T follicular helper cell (primary cell): ENCODE data around the gene C20orf144.
A peak's percentile ranks its signal among the peaks of the same experiment; 100 is the strongest.

Experiments
- DNase-seq: peaks from one replicate; pipeline ENCODE4 v3.0.0-alpha.2; 2020; ENCODE audit warnings: low read depth

Gene C20orf144

DNA sequence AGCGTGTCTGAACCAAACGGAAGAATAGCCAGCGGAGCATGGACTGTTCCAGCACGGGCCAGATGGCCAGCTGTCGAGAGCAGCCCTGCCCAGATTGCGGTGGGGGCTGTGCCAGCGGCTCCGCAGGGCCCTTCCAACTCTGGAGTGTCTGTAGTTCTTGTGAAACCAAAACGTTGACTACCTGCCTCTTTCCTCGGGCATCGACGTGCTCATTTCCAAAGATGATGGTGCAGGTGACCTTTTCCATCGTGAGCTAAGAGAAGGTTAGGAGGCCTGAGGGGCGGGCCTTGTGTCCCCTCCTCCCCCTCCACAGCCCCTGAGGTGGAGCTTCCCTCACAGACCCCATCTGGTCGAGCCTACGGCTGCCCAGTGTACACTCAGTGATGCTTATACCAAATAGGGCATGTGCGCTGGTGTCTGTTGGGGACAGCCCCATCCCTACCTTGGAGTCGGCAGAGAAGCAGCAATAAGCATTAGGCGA is 12.9 kb upstream of the C20orf144 start:
- no peak for DNase-seq

DNA sequence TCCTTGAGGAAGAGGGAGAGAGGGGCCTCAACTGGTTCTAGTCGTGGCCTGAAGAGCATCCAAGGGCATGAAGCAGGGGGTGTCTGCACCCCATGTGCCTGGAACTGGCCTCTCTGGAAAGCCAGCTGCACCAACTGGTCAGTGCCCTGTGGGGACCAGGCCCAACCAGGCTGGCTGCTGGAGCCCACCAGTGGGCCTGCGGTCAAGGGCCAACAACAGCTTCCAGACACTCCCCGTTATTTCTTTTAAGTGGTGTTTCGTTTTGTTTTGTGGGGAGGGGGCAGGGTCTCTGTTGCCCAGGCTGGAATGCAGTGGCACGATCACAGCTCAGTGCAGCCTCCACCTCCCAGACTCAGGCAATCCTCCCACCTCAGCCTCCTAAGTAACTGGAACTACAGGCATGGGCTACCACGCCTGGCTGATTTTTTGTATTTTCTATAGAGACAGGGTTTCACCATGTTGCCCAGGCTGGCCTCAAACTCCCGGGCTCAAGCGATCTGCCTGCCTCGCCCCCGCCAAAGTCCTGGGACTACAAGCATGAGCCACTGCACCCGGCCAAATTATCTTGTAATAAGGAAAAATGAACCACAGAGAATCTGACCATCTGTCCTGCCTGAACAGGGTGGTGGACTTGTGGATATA is 11.9 kb upstream of the C20orf144 start:
- DNase-seq: no peak

DNA sequence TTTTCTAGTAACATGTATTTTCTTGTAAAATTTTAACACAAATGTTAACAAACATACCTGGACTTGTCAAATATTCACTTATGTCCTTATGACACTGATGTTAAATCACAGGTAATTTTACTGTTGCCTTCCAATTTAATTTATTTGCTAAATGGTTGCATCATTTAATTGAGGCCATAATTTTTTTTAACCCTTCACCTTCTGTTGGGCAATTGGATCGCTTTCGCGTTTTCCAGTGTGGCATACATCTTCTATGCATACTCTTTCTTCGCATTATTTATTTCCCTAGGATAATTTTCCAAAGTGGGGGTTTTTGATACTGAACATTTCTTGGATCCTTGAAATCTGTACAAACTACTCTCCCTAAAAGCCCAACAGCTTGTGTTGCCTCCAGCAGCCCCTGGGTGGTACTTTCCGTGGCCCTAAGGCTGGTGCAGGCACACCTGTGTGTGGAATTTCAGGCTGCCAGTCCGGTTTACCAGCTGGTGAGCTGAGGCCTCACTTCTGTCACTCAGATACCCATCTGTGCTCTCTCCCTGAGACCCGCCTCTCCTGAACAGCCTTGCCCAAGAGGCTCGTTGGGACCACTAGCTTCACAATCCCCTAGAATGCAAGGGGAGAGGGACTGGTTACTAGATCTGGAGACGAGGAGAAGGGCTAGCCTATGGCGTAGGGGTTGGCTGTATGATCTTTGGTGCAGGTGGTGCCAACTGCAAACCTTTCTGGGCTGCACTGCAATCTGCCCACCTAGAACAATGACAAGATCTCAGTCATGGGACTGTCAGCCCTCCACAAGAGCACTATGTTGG is 11.2 kb upstream of the C20orf144 start:
- DNase-seq: no peak

DNA sequence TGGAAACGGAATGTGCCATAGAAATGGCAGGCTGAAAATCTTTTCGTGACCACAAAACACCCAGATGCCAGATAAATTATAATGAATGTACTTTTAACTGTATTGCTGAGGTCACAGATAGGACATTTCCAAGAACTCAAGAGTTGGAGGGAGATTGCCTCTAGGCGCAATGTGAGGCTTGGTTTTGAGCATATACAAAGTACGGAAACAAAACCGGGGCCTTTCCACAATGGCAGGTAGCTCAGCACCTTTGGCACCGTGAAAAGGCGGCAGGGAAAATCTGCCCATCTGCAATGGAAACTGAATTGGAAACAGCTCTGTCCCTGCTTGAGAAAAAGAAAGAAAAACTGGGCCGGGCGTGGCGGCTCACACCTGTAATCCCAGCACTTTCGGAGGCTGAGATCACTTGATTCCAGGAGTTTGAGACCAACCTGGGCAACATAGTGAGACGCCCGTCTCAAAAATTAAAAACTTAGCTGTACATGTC is 10.5 kb upstream of the C20orf144 start:
- DNase-seq: no peak

DNA sequence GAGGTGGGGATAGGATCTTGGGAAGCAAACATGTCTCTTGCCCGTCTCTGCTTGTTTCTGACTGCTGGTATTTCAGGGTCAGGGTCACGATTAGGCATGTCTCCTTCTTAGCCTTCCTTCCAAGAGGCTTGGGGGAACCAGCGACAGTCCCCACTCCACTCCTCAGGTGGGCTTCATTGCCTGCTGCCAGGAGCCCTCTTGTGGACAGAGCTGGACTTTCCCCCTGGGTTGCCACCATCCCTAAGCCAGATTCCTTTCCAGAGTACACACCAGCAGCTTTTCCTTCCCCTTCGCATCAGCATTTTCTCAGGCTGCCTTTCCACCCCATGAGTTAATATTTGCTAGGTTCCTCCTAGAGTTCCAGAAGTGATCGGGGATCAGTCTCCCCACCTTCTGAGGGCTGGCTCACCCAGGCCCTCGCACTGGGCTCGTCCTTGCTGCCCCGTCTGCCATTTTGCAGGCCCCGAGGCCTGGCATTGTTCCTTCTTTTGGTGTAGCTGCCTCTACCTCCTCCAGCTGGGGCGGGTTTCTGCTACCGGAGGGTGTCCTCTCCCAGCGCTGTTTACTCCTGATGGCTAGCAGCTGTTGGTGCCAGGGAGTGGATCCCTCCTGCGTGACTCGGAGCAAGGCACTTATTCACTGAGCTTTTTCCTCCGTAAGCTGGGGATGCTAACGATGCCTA is 8.8 kb upstream of the C20orf144 start:
- DNase-seq: no peak

DNA sequence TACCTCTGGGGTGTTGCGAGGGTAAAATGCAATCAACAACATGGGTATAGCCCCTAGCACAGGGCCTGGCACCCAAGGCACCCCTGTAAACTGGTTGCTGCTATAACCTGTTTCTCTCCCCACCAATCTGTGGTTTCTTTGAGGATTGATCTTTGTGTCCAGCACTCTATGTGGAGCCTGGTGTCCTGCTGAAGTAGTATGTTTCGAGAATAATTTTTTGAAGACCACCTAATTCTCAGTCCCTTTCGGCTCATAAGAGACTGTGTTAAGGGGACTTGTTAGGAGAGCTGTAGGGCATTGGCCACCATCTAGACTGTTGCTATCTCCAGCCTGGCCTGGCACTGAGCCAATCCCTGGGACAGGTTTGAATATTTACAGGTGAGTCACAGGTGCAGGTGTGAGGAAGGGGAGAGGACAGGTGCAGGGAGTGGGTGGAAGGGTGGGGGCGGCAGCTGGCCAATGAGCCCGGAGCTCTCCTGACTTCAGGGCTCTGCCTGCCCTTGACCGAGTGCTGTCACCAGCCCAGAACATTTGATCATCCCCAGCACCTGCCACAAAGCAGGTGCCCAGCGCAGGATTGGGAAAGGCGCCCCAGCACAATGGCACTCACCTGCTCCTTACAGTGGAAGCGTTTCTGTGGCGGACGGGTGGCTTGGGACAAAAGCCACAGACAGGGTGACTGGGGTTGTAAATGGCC is 8.1 kb upstream of the C20orf144 start:
- DNase-seq: no peak

DNA sequence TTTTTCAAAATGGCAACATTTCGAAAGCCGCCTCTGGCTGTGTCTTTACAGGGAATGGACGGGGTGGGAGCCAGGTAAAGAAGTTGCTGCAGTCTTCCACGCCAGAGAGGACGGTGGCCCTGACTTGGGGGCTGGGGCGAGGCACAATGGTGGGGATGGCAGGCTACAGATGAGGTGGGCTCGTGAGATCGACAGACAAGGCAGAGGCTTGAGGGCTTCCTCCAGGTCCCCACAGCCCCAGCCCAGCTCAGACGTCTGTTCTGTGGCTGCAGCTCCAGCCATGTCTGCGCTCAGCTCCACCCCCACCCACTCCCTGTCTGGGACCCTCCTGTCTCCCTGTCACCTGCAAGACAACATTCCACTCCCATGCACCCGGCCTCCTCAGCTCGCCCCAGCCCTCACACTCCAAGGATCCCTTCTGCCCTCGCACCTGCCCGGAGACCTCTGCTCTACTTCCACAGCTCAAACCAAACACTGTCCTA is 7.4 kb upstream of the C20orf144 start:
- no peak for DNase-seq

DNA sequence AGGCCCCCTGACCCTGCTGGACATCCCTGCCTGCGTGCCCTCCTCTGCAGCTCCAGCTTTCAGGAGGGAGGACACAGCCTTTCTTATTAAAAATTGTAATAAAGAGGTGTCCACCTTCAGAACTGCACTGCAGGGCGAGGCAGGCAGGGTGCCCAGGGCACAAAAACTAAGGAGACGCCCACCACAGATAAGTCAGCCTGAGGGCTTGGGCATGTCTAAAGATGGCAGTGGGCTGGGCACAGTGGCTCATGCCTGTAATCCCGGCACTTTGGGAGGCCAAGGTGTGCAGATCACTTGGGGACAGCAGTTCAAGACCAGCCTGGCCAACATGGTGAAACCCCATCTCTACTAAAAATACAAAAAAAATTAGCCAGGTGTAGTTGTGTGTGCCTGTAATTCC is 7.0 kb upstream of the C20orf144 start:
- DNase-seq: no peak

DNA sequence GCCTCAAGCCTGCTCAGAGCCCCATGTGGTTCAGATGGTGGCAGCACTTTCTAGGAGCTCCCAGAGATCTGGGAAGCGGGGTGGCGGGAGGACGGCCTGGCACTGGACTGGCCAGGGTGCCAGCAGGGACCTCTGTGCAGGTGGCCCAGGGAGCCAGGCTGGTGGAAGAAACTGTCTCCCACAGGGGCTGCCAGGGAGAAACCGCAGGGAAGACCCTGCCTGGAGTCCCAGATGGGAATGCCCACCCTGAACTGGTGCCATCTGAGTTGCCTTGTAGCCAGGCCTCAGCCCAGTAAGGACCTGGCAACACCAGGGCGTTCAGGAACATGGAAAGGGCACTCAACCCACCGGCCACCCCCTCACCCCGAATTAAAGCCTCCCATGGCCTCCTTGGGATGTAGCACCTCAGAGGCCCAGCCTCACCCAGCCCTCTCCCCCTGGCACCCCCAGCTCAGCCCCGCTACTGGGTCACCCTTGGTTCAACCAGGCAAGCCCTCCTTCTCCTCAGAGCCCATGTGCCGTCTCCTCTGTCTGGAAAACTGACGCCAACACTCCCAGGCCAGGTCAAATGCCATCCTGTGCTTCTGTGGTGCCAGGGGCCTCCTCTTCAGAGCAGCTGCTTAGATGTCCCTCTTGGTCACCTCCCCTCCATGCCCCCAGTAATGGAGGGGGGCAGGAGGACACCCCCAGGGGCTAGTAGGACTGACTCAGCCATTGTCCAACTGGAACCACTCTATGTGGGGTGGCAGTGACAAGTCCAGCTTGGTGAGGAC is 5.9 kb upstream of the C20orf144 start:
- no peak for DNase-seq

DNA sequence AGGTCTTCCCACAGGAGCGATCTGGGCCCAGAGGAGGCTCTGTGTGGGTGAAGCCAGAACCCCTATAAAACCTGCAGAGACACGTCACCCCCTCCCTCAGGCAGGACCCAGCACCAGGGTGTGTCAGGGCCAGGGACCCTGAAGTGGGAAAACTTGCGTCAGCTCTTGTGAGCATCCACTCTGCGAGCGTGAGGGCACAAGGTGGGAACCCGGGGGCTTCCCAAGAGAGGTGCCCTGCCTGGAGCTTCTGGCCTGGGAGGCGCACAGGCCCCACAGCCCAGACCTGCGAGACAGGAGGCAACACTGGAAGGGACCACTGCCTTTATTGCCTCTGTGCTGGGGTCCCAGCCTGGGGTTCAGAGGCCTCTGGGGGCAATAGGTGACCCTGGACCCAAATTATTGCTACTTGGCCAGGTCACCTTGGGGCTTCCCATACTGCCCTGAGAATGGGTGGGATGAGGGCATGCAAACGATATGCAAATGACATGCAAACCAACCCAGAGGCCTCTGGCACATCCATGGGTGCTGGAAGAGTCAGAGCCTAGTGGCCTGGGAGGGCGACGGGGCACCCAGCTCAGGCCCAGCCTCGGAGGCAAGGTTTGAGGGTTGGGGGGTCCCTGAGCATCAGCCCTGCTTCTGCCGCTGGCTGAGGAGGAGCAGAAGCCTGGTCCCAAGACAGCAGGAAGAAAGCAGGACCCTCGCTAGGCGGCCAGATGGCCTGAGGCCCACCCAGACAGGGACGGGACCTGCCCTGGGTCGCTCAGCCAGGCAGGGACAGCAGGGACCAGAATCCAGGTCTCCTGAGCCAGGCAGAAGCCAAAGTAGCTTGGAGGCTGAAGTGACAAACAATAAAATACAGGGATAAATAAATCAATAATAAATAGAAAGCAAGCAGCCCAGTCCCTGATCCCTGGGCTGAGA is 5.1 kb upstream of the C20orf144 start:
- no peak for DNase-seq

DNA sequence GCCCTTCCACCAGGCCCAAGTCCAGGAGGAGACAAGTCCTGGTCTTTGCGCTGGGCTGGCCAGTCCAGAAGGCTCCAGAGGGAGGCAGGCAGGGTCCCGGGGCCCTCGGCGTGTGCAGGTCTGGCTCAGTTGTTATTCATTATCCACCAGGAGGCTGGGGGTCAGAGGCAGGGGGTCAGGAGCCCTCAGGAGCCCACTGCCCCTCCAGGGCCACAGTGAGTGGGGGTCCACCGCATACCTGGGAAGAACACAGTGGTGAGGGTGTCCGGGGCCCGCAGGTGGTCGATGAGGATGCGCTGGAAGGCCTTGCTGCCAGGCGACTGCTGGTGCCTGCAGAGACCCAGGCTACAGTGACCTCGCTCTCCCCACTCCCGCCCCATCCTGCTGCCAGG is 4.4 kb upstream of the C20orf144 start:
- no peak for DNase-seq

DNA sequence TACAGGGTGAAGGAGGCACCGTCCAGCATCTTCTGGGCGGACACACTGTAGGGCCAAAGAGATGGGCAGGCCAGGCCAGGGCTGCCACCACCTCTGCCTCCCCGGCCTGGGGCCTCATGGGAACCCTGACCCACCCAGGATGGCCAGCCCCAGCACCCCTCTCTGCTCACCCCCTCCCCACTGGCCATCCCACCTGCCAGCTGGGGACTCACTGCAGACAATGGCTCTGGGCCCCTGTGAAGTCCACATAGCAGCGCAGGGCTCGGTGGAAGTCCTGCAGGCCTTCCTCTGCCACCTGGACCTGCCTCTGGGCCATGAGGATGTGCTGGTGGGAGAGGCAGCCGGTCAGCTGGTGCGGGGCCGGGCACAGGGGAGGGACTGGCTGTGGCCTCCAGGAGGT is 3.6 kb upstream of the C20orf144 start:
- no peak for DNase-seq

DNA sequence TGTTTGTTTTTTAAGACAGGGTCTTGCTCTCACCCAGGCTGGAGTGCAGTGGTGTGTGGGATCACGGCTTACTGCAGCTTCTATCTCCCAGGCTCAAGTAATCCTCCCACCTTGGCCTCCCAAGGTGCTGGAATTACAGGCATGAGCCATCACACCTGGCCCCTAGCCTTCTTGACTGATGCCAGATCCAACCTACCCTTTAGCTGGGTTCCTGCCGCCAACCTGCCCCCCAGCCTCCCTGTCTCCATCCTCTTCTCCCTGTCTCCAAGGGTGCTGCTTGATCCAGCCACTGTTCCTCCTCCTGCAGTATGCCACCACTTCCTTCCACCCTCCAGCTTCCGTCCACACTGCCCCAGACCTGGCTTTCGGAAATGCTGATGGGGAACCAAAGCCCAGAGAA is 3.2 kb upstream of the C20orf144 start:
- DNase-seq: no peak

DNA sequence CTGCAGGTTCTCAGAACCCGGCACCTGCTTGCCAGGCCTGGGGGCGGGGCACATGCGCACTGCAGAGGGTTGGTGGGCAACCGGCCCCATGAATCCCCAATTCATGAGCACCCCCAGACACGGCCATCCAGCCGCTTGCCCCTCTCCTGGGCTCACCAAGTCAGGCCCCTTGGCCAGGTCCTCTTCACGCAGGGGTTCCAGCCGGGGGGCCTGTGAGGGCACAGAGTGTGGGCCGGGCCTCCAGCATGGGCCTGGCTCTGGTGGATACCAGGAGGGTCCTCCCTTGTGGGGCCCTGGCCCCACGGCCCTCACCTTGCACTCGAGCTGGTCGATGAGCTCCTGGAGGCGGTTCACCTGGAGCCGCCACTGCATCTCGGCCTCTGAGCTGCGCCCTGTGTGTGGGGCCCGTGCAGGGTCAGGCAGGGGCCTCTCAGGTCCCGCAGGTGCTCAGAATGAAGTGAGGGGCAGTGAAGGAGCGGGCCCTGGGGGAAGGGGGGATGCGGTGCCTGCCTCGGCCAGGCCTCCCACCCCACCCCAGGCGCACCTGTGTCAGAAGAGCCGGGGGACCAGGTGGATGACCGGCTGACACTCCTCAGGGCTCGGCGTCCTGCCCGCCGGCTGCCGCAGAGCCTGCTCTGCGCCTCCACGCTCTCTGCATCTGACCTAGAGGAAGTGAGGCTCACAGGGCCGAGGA is 2.6 kb upstream of the C20orf144 start:
- DNase-seq: no peak

DNA sequence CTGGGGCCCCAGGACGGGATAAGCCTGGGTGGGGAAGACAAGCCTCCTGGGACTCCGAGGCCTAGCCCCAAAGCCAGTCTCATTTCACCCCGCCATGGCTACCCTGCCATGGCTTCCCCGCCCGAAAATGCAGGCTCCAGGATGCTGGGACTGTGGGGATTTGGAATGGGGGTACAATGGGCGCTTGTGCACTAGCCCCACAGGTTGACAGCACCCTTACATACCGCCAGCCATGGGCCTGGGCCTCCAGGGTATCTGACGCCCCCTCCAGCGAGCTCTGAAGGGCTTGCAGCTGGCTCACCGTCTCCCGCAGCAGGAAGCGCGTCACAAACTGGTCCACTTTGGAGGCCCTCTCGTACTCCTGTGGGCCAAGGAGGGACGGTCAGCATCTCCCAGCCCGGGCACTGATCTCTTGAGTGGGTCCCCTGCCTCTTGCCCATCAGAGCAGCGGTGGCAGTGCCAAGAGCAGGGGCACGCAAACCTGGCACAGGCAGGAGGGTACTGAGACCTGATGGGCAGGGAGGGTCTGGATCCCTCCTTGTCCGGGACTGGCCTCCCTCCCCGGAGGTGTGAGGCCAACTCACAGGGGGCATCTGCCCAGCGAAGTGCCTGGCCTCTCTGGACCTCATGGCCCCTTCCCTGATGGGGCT is 2.0 kb upstream of the C20orf144 start:
- DNase-seq: no peak

DNA sequence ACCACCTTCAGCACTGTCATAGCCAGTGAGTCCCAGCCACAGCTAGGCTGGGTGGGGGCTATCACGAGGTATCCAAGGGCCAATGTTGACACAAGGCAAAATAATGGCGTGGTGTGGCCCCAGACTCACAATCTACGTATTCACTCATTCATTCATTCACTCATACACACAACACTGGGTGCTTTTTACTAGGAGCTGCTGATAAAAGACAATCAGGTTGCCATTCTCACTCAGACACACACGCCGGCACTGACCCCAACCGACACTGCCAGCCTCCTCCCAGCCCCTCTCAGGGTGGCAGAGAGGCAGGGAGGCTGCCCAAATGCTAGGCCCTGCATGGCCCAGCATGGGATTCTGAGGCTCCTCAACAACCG is 1.5 kb upstream of the C20orf144 start:
- no peak for DNase-seq

DNA sequence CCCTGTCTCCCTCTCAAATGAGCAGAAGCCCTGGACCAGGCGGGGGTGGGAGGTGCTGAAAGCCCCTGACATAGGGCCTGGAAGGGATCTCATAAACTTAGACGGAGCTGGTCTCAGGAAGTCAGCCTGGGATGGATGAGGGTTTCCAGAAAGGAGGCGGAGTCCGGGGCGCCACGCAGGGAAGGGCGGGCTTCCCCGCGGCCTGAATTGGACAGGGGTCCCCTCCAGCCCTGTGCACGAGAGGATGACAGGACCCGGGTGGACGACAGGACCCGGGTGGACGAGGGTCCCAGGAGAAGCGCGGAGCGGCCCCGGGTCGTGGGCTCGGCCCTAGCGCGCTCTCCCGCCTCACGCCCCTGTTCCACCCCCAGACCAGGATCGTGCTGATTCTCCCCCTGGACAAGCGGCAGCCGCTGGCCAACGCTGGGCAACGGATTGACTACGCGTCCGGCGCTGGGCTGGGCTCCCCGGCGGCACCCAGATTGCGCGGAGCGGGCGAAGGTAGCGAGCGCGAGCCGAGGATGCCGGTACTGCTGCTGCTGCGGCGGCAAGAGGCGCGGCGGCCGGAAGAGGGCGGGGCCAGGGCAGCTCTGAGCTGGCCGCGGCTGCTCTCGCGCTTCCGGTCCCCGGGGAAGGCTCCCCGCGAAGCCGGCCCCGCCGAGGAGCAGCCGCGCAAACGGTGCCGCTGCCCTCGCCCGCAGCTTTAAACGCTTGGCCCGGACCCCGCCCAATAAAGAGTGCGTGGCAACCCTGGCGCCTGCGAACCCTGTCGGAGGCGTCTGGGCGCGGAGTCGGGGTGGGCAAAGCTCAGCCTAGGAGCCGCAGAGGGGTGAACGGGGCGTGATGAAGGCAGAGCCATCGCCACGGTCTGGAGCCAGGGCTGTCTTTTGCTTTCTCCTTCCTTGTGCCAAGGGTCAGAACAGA is 1.3 kb downstream of the C20orf144 start:
- DNase-seq: peak; percentile 73
